SK-N-SH treated with all-trans-retinoic acid at 6 μM for 48 hours (cell line): ENCODE measurements around the gene GPR132.

Experiments
- ATAC-seq: fragments of 200-7000 bp; cut with Tn5 transposase; 3 replicates; pipeline ENCODE4 v1.9.1; 2020; ENCODE audit warnings: mild to moderate bottlenecking, moderate library complexity
- ARNTL ChIP-seq: fragments of 450-650 bp; formaldehyde crosslinking; IDR thresholded peaks from 2 replicates; pipeline ENCODE4 v1.5.0; 2020; ENCODE audit warnings: low read depth, mild to moderate bottlenecking, moderate library complexity, borderline replicate concordance
- BACH2 ChIP-seq: fragments of 250-450 bp; sonication (Bioruptor Pico); IDR thresholded peaks from 2 replicates; pipeline ENCODE4 v1.9.0; 2021; ENCODE audit warnings: mild to moderate bottlenecking, borderline replicate concordance
- CSDC2 ChIP-seq: fragments of 250-450 bp; sonication (Bioruptor Pico); IDR thresholded peaks from 2 replicates; pipeline ENCODE4 v1.5.0; 2020; ENCODE audit warnings: mild to moderate bottlenecking, moderate library complexity
- CSRNP3 ChIP-seq: fragments of 250-450 bp; sonication (Bioruptor Pico); IDR thresholded peaks from 2 replicates; pipeline ENCODE4 v1.5.1; 2021; ENCODE audit warnings: mild to moderate bottlenecking, moderate library complexity
- ESRRG ChIP-seq: fragments of 250-450 bp; sonication (Bioruptor Pico); IDR thresholded peaks from 2 replicates; pipeline ENCODE4 v1.6.1; 2021; ENCODE audit warnings: mild to moderate bottlenecking
- GLIS3 ChIP-seq: fragments of 250-450 bp; sonication (Bioruptor Pico); IDR thresholded peaks from 2 replicates; pipeline ENCODE4 v1.5.0; 2020; ENCODE audit warnings: mild to moderate bottlenecking, moderate library complexity
- ISL1 ChIP-seq: fragments of 250-450 bp; sonication (Bioruptor Pico); IDR thresholded peaks from 2 replicates; pipeline ENCODE4 v2.1.2; 2022; ENCODE audit warnings: mild to moderate bottlenecking, moderate library complexity
- OSR1 ChIP-seq: fragments of 250-450 bp; sonication (Bioruptor Pico); IDR thresholded peaks from 2 replicates; pipeline ENCODE4 v1.8.0; 2022; ENCODE audit warnings: moderate library complexity, mild to moderate bottlenecking, inconsistent platforms
- PATZ1 ChIP-seq: fragments of 250-450 bp; sonication (Bioruptor Pico); IDR thresholded peaks from 2 replicates; pipeline ENCODE4 v1.8.0; 2020; ENCODE audit warnings: mild to moderate bottlenecking, moderate library complexity, borderline replicate concordance
- POU6F1 ChIP-seq: fragments of 250-450 bp; sonication (Bioruptor Pico); IDR thresholded peaks from 2 replicates; pipeline ENCODE4 v1.8.0; 2021; ENCODE audit warnings: low read depth, mild to moderate bottlenecking, moderate library complexity, borderline replicate concordance
- PPARA ChIP-seq: fragments of 250-450 bp; sonication (Bioruptor Pico); IDR thresholded peaks from 2 replicates; pipeline ENCODE4 v1.5.0; 2020; ENCODE audit warnings: mild to moderate bottlenecking, borderline replicate concordance
- SNAI2 ChIP-seq: fragments of 250-450 bp; sonication (Bioruptor Pico); IDR thresholded peaks from 2 replicates; pipeline ENCODE4 v1.5.0; 2020; ENCODE audit warnings: mild to moderate bottlenecking, moderate library complexity
- TCF4 ChIP-seq: fragments of 250-450 bp; sonication (Bioruptor Pico); IDR thresholded peaks from 2 replicates; pipeline ENCODE4 v1.8.0; 2021; ENCODE audit warnings: mild to moderate bottlenecking, moderate library complexity, borderline replicate concordance
- TOX ChIP-seq: fragments of 250-450 bp; sonication (Bioruptor Pico); IDR thresholded peaks from 2 replicates; pipeline ENCODE4 v1.8.0; 2021; ENCODE audit warnings: mild to moderate bottlenecking, moderate library complexity, borderline replicate concordance
- TSHZ2 ChIP-seq: fragments of 250-450 bp; sonication (Bioruptor Pico); IDR thresholded peaks from 2 replicates; pipeline ENCODE4 v1.5.0; 2020; ENCODE audit warnings: mild to moderate bottlenecking, moderate library complexity
- ZC3H10 ChIP-seq: fragments of 250-450 bp; sonication (Bioruptor Pico); IDR thresholded peaks from 2 replicates; pipeline ENCODE4 v1.5.1; 2021; ENCODE audit warnings: mild to moderate bottlenecking, moderate library complexity
- ZFP3 ChIP-seq: fragments of 250-450 bp; sonication (Bioruptor Pico); IDR thresholded peaks from 2 replicates; pipeline ENCODE4 v1.5.0; 2020; ENCODE audit warnings: mild to moderate bottlenecking, moderate library complexity
- ZFP30 ChIP-seq: fragments of 450-650 bp; formaldehyde crosslinking; IDR thresholded peaks from 2 replicates; pipeline ENCODE4 v1.5.0; 2022; ENCODE audit warnings: mild to moderate bottlenecking, moderate library complexity
- ZNF565 ChIP-seq: fragments of 450-650 bp; formaldehyde crosslinking; conservative IDR thresholded peaks from 2 replicates; pipeline ENCODE4 v1.5.0; 2020; ENCODE audit warnings: low read depth, mild to moderate bottlenecking, moderate library complexity
- ZNF70 ChIP-seq: fragments of 450-650 bp; formaldehyde crosslinking; IDR thresholded peaks from 2 replicates; pipeline ENCODE4 v1.5.0; 2020; ENCODE audit warnings: mild to moderate bottlenecking, moderate library complexity
- ZNF8 ChIP-seq: fragments of 450-650 bp; formaldehyde crosslinking; IDR thresholded peaks from 2 replicates; pipeline ENCODE4 v1.5.0; 2020; ENCODE audit warnings: mild to moderate bottlenecking, moderate library complexity

Gene GPR132

GRCh38 chr14:105107351-105107750 is 42.1 kb upstream of the GPR132 start:
- TF ChIP-seq PATZ1 (CRISPR knock-in tag) (no peak), ARNTL (CRISPR knock-in tag) (no peak), ISL1 (CRISPR knock-in tag) (no peak), ZC3H10 (no peak)
- no peak for ATAC-seq

GRCh38 chr14:105105158-105105557 is 39.9 kb upstream of the GPR132 start:
- no peak for ATAC-seq
- no peak for TF ChIP-seq ZNF565 (CRISPR knock-in tag)
- no peak for TF ChIP-seq TOX
- TF ChIP-seq ZFP3 (CRISPR knock-in tag), result no peak
- TF ChIP-seq PATZ1 (CRISPR knock-in tag), result no peak
- no peak for TF ChIP-seq ZFP30 (CRISPR knock-in tag)
- TF ChIP-seq TCF4 (CRISPR knock-in tag), result no peak
- TF ChIP-seq PPARA, result no peak
- TF ChIP-seq SNAI2 (CRISPR knock-in tag), result no peak
- TF ChIP-seq ISL1 (CRISPR knock-in tag), result no peak
- no peak for TF ChIP-seq ZNF8 (CRISPR knock-in tag)
- TF ChIP-seq TSHZ2, result no peak
- no peak for TF ChIP-seq CSRNP3
- TF ChIP-seq ARNTL (CRISPR knock-in tag), result no peak
- TF ChIP-seq, all 23 proteins: peak for 0

GRCh38 chr14:105102893-105103292 is 37.7 kb upstream of the GPR132 start:
- ATAC-seq, result no peak
- TF ChIP-seq PATZ1 (CRISPR knock-in tag) (no peak), BACH2 (no peak), ZNF70 (no peak), CSRNP3 (no peak), GLIS3 (no peak), CSDC2 (CRISPR knock-in tag) (no peak), OSR1 (no peak), ZNF8 (CRISPR knock-in tag) (no peak), ZNF565 (CRISPR knock-in tag) (no peak), POU6F1 (CRISPR knock-in tag) (no peak), ESRRG (no peak), ISL1 (CRISPR knock-in tag) (no peak)
